ENCODE results near the gene ZNF469.

Gene ZNF469

GRCh38 chr16:88392616-88393015, 9.9 kb downstream of the ZNF469 start:
- no peak for DNase-seq (ENCODE audit: low read depth)

- no peak for DNase-seq (ENCODE audit: low read depth)
These were observed 10.3 kb downstream of the ZNF469 start for GRCh38 chr16:88393034-88393433.

GRCh38 chr16:88393571-88393970, 10.8 kb downstream of the ZNF469 start:
- no peak for DNase-seq (ENCODE audit: low read depth)

- DNase-seq (ENCODE audit: low read depth) = no peak
These were observed 11.7 kb downstream of the ZNF469 start for GRCh38 chr16:88394426-88394825.

GRCh38 chr16:88395669-88396584, 13.2 kb downstream of the ZNF469 start:
- DNase-seq (ENCODE audit: low read depth) = no peak

GRCh38 chr16:88398170-88398873, 15.6 kb downstream of the ZNF469 start:
- no peak for DNase-seq (ENCODE audit: low read depth)

GRCh38 chr16:88398874-88399178, 16.1 kb downstream of the ZNF469 start:
- no peak for DNase-seq (ENCODE audit: low read depth)

GRCh38 chr16:88400186-88400585, 17.4 kb downstream of the ZNF469 start:
- no peak for DNase-seq (ENCODE audit: low read depth)

- DNase-seq (ENCODE audit: low read depth) = no peak
These were observed 19.0 kb downstream of the ZNF469 start for GRCh38 chr16:88401604-88402246.

GRCh38 chr16:88402551-88403240, 19.9 kb downstream of the ZNF469 start:
- no peak for DNase-seq (ENCODE audit: low read depth)

- no peak for DNase-seq (ENCODE audit: low read depth)
These were observed 21.2 kb downstream of the ZNF469 start for GRCh38 chr16:88403794-88404581.

GRCh38 chr16:88404769-88405168, 22.0 kb downstream of the ZNF469 start:
- DNase-seq (ENCODE audit: low read depth) = no peak

- DNase-seq (ENCODE audit: low read depth) = no peak
These were observed 22.7 kb downstream of the ZNF469 start for GRCh38 chr16:88405216-88406060.

GRCh38 chr16:88406096-88407041, 23.6 kb downstream of the ZNF469 start:
- DNase-seq (ENCODE audit: low read depth) = no peak

- DNase-seq (ENCODE audit: low read depth) = no peak
These were observed 24.3 kb downstream of the ZNF469 start for GRCh38 chr16:88407042-88407420.

- DNase-seq (ENCODE audit: low read depth) = no peak
These were observed 25.0 kb downstream of the ZNF469 start for GRCh38 chr16:88407807-88408206.

- no peak for DNase-seq (ENCODE audit: low read depth)
These were observed 25.9 kb downstream of the ZNF469 start for GRCh38 chr16:88408561-88409142.

- no peak for DNase-seq (ENCODE audit: low read depth)
These were observed 26.7 kb downstream of the ZNF469 start for GRCh38 chr16:88409296-88410065.

Measured in HS-5 (cell line).